OCI-LY3 (cell line): ENCODE results near the gene MYH15.

ENCODE experiments used
- CTCF ChIP-seq: fragments of 200-600, 300-600 bp; sonication (generic); IDR thresholded peaks from 2 replicates; pipeline ENCODE4 v1.5.1; 2014; ENCODE audit warnings: antibody characterized with exemption, low read length, low read depth
- EZH2phosphoT487 ChIP-seq: fragments of 200-600 bp; shearing (Covaris generic); IDR thresholded peaks from 2 replicates; pipeline ENCODE4 v1.6.1; 2018; ENCODE audit warnings: antibody characterized with exemption, mixed run types, low read depth

GRCh38 chr3:108381529-108382140 is 128.8 kb downstream of the MYH15 start:
- no peak for TF ChIP-seq CTCF
- no peak for TF ChIP-seq EZH2phosphoT487
